ENCODE data around the gene DOHH. TPM values are rescaled to one million over a fixed set of nuclear protein-coding genes. Genes with fewer than 3 reads are reported as not detected.

Gene DOHH
- total RNA-seq, 1 donor from 2014 or later: 13.6 TPM

GRCh38 chr19:3469638-3470499 lies 30.6 kb downstream of the DOHH start:
- DNase-seq (no peak), ATAC-seq (ENCODE audit: low read depth) (no peak)
- CTCF ChIA-PET: interaction anchor here (0.6 to 1.0 kb wide), 3 partner anchors 40 to 925 kb away, joined by 3 to 4 read pairs (median 4); no protein-coding TSS in a partner anchor
- Mint-ChIP-seq H3K4me1 (no peaks in the 10 kb centered on the region), H3K27me3 (no peaks in the 10 kb centered on the region), H3K9me3 (peaks cover 2% of the 10 kb centered on the region), H3K27ac (no peak overlapping the region), H3K36me3 (ENCODE audit: low read depth) (no peaks in the 10 kb centered on the region), H3K4me3 (no peak overlapping the region)
- intact Hi-C loops (cut with micrococcal nuclease): no loop called here
- TF ChIP-seq CTCF (IDR thresholded peaks at IDR 0.05): no peak
- POLR2A ChIA-PET: interaction anchor here (0.8 kb wide), 1 partner anchor 116 kb away, joined by 7 read pairs; no protein-coding TSS in a partner anchor

GRCh38 chr19:3468211-3468610 lies 32.3 kb downstream of the DOHH start:
- H3K27ac Mint-ChIP-seq: no peak overlapping the region

GRCh38 chr19:3467437-3468198 lies 32.9 kb downstream of the DOHH start:
- peaks cover 3% of the 10 kb centered on the region for H3K36me3 Mint-ChIP-seq (ENCODE audit: low read depth)
- no peaks in the 10 kb centered on the region for H3K4me1 Mint-ChIP-seq
- no peak for TF ChIP-seq CTCF (IDR thresholded peaks at IDR 0.05)
- peaks cover 2% of the 10 kb centered on the region for H3K9me3 Mint-ChIP-seq
- POLR2A ChIA-PET: interaction anchor here (0.6 kb wide), 1 partner anchor 38 kb away, joined by 4 read pairs; no protein-coding TSS in a partner anchor
- DNase-seq (no peak), ATAC-seq (ENCODE audit: low read depth) (no peak)
- intact Hi-C loops (cut with micrococcal nuclease): no loop called here
- no peak overlapping the region for H3K27ac Mint-ChIP-seq
- H3K4me3 Mint-ChIP-seq: no peak overlapping the region
- H3K27me3 Mint-ChIP-seq: no peaks in the 10 kb centered on the region
- CTCF ChIA-PET: interaction anchor here (1.1 kb wide), 1 partner anchor 163 kb away, joined by 3 read pairs; no protein-coding TSS in a partner anchor

More at GRCh38 chr19:3468211-3468610, 32.3 kb downstream of the DOHH start:
- Mint-ChIP-seq H3K27me3 (no peaks in the 10 kb centered on the region), H3K36me3 (ENCODE audit: low read depth) (no peaks in the 10 kb centered on the region), H3K9me3 (peaks cover 2% of the 10 kb centered on the region), H3K4me1 (no peaks in the 10 kb centered on the region), H3K4me3 (no peak overlapping the region)
- ChIA-PET CTCF (interaction anchor here (1.1 kb wide), 1 partner anchor 163 kb away, joined by 3 read pairs; no protein-coding TSS in a partner anchor), POLR2A (no interaction called here)
- intact Hi-C loops (cut with micrococcal nuclease): no loop called here
- ATAC-seq (ENCODE audit: low read depth): no peak
- TF ChIP-seq CTCF (IDR thresholded peaks at IDR 0.05): no peak
- no peak for DNase-seq

- POLR2A ChIA-PET: no interaction called here
These were observed 33.8 kb downstream of the DOHH start for GRCh38 chr19:3466635-3467034.

More at GRCh38 chr19:3466635-3467034, 33.8 kb downstream of the DOHH start:
- no peaks in the 10 kb centered on the region for H3K27me3 Mint-ChIP-seq
- peaks cover 4% of the 10 kb centered on the region for H3K36me3 Mint-ChIP-seq (ENCODE audit: low read depth)
- intact Hi-C loops (cut with micrococcal nuclease): no loop called here
- TF ChIP-seq CTCF (IDR thresholded peaks at IDR 0.05): no peak
- H3K4me1 Mint-ChIP-seq: no peaks in the 10 kb centered on the region
- H3K9me3 Mint-ChIP-seq: peaks cover 2% of the 10 kb centered on the region
- H3K4me3 Mint-ChIP-seq: no peak overlapping the region
- CTCF ChIA-PET: no interaction called here
- DNase-seq (no peak), ATAC-seq (ENCODE audit: low read depth) (no peak)
- H3K27ac Mint-ChIP-seq: no peak overlapping the region
